H9 (cell line): ENCODE data around the gene ESPNL. TPM values are rescaled to one million over a fixed set of nuclear protein-coding genes. Genes with fewer than 3 reads are reported as not detected.
A peak's percentile ranks its signal among the peaks of the same experiment; 100 is the strongest.
"Not testable (repeated sequence)": the region's sequence is repeated elsewhere in the genome, so short reads cannot be mapped to it uniquely, and the experiment has no call there.

Experiments
- DNase-seq: peaks from one replicate; pipeline ENCODE4 v3.0.0-alpha.2; 2017
- H2AFZ ChIP-seq: one replicate; pipeline ENCODE4 v1.6.1; 2013; ENCODE audit warnings: mild to moderate bottlenecking, low read length, control low read depth, moderate library complexity
- H2AK5ac ChIP-seq: 2 replicates; pipeline ENCODE4 v1.6.1; 2013; ENCODE audit warnings: low read length, control low read depth, mixed read lengths; ENCODE audit not compliant: insufficient read length
- H2BK120ac ChIP-seq: one replicate; pipeline ENCODE4 v1.6.1; 2013; ENCODE audit warnings: low read depth, mild to moderate bottlenecking, low read length, control low read depth, inconsistent platforms; ENCODE audit not compliant: poor library complexity, severe bottlenecking
- H2BK12ac ChIP-seq: 2 replicates; pipeline ENCODE4 v1.6.1; 2013; ENCODE audit warnings: low read length, control low read depth, mixed read lengths, low read depth; ENCODE audit not compliant: insufficient read length
- H2BK15ac ChIP-seq: 2 replicates; pipeline ENCODE4 v1.6.1; 2013; ENCODE audit warnings: low read depth, low read length, control low read depth
- H2BK20ac ChIP-seq: one replicate; pipeline ENCODE4 v1.6.1; 2013; ENCODE audit warnings: low read depth, mild to moderate bottlenecking, low read length, control low read depth, inconsistent platforms; ENCODE audit not compliant: poor library complexity, severe bottlenecking
- H2BK5ac ChIP-seq: 2 replicates; pipeline ENCODE4 v1.6.1; 2013; ENCODE audit warnings: low read length, control low read depth, mixed read lengths; ENCODE audit not compliant: insufficient read length
- H3K14ac ChIP-seq: 2 replicates; pipeline ENCODE4 v1.6.1; 2013; ENCODE audit warnings: low read length, control low read depth; ENCODE audit not compliant: insufficient read depth
- H3K18ac ChIP-seq: 2 replicates; pipeline ENCODE4 v1.6.1; 2013; ENCODE audit warnings: low read depth, mild to moderate bottlenecking, mixed read lengths, low read length, control low read depth; ENCODE audit not compliant: insufficient read length
- H3K23ac ChIP-seq: 2 replicates; pipeline ENCODE4 v1.6.1; 2013; ENCODE audit warnings: low read length, control low read depth, mixed read lengths, low read depth; ENCODE audit not compliant: insufficient read length
- H3K23me2 ChIP-seq: 2 replicates; pipeline ENCODE4 v1.6.1; 2013; ENCODE audit warnings: low read depth, mild to moderate bottlenecking, mixed read lengths, low read length, control low read depth; ENCODE audit not compliant: insufficient read length, poor library complexity, severe bottlenecking
- H3K27ac ChIP-seq: 2 replicates; pipeline ENCODE4 v1.5.1; 2013; ENCODE audit warnings: low read length, control low read depth, mixed read lengths, low read depth; ENCODE audit not compliant: insufficient read length
- H3K27me3 ChIP-seq: 2 replicates; pipeline ENCODE4 v1.6.1; 2013; ENCODE audit warnings: low read length, control low read depth, inconsistent platforms; ENCODE audit not compliant: insufficient read depth
- H3K4ac ChIP-seq: 2 replicates; pipeline ENCODE4 v1.6.1; 2013; ENCODE audit warnings: low read depth, mild to moderate bottlenecking, control low read depth, inconsistent platforms, low read length, moderate library complexity
- H3K4me1 ChIP-seq: 2 replicates; pipeline ENCODE4 v1.6.1; 2013; ENCODE audit warnings: low read length, control low read depth, inconsistent platforms; ENCODE audit not compliant: insufficient read depth
- H3K4me2 ChIP-seq: 2 replicates; pipeline ENCODE4 v1.6.1; 2013; ENCODE audit warnings: low read length, control low read depth, mixed read lengths; ENCODE audit not compliant: insufficient read length, insufficient read depth
- H3K56ac ChIP-seq: 2 replicates; pipeline ENCODE4 v1.6.1; 2013; ENCODE audit warnings: low read depth, mild to moderate bottlenecking, mixed read lengths, low read length, control low read depth; ENCODE audit not compliant: insufficient read length
- H3K79me1 ChIP-seq: 2 replicates; pipeline ENCODE4 v1.6.1; 2013; ENCODE audit warnings: low read depth, mild to moderate bottlenecking, moderate library complexity, low read length, control low read depth, inconsistent platforms; ENCODE audit not compliant: insufficient read depth, poor library complexity, severe bottlenecking
- H3K79me2 ChIP-seq: 2 replicates; pipeline ENCODE4 v1.6.1; 2013; ENCODE audit warnings: low read length, control low read depth, inconsistent platforms; ENCODE audit not compliant: insufficient read depth
- H3K9ac ChIP-seq: 2 replicates; pipeline ENCODE4 v1.6.1; 2013; ENCODE audit warnings: low read length, control low read depth, mixed read lengths; ENCODE audit not compliant: insufficient read length; ENCODE audit errors: extremely low read depth
- H3K9me3 ChIP-seq: one replicate; pipeline ENCODE4 v1.6.1; 2013; ENCODE audit warnings: low read depth, low read length, inconsistent platforms; ENCODE audit not compliant: control insufficient read depth
- H3T11ph ChIP-seq: one replicate; pipeline ENCODE4 v1.6.1; 2013; ENCODE audit warnings: mild to moderate bottlenecking, low read length, control low read depth, inconsistent platforms
- H4K20me1 ChIP-seq: one replicate; pipeline ENCODE4 v1.6.1; 2013; ENCODE audit not compliant: control insufficient read depth, insufficient read length, insufficient read depth
- H4K5ac ChIP-seq: 2 replicates; pipeline ENCODE4 v1.6.1; 2013; ENCODE audit warnings: low read depth, mild to moderate bottlenecking, mixed read lengths, low read length, control low read depth; ENCODE audit not compliant: insufficient read length
- H4K8ac ChIP-seq: replicated peaks from 2 replicates; pipeline ENCODE4 v1.6.1; 2013; ENCODE audit warnings: low read length, control low read depth, mixed read lengths, low read depth; ENCODE audit not compliant: insufficient read length
- H4K91ac ChIP-seq: 2 replicates; pipeline ENCODE4 v1.6.1; 2013; ENCODE audit warnings: low read depth, mild to moderate bottlenecking, moderate library complexity, mixed read lengths, low read length, control low read depth; ENCODE audit not compliant: insufficient read length
- H3K27ac Mint-ChIP-seq, 3 experiments: 2 replicates in 2 of 3; 3 replicates in 1 of 3; pipeline ENCODE4 v1.8.0; 2020 to 2021; ENCODE audit warnings: mixed read lengths in 3 of 3, mild to moderate bottlenecking in 1 of 3, moderate library complexity in 1 of 3
- H3K27me3 Mint-ChIP-seq: 2 replicates; pipeline ENCODE4 v1.8.0; 2021; ENCODE audit warnings: low read depth, mild to moderate bottlenecking, moderate library complexity, mixed read lengths
- H3K36me3 Mint-ChIP-seq, 3 experiments: 2 replicates in 2 of 3; 3 replicates in 1 of 3; pipeline ENCODE4 v1.8.0; 2020 to 2021; ENCODE audit warnings: low read depth in 3 of 3, mixed read lengths in 3 of 3; ENCODE audit not compliant: insufficient read depth in 1 of 3
- H3K4me1 Mint-ChIP-seq, 2 experiments: 2 replicates each; pipeline ENCODE4 v1.8.0; 2020; ENCODE audit warnings: mixed read lengths in 2 of 2
- H3K4me3 Mint-ChIP-seq, 2 experiments: 2 replicates in 1 of 2; 3 replicates in 1 of 2; pipeline ENCODE4 v1.8.0; 2020 to 2021; ENCODE audit warnings: mild to moderate bottlenecking in 2 of 2, mixed read lengths in 2 of 2, moderate library complexity in 1 of 2
- H3K9me3 Mint-ChIP-seq, 2 experiments: 2 replicates in 1 of 2; 3 replicates in 1 of 2; pipeline ENCODE4 v1.8.0; 2020; ENCODE audit warnings: mild to moderate bottlenecking in 2 of 2, mixed read lengths in 2 of 2, moderate library complexity in 1 of 2
- CTCF ChIP-seq: fragments of 200-600 bp; sonication (generic); conservative IDR thresholded peaks from 3 replicates; pipeline ENCODE4 v1.8.0; 2021; ENCODE audit warnings: antibody characterized with exemption, mild to moderate bottlenecking
- WGBS: extraction: QIAGEN DNeasy Blood & Tissue Kit; methylation state at CpG from one replicate; pipeline ENCODE4 v1.1.7; 2013; ENCODE audit warnings: missing lambda C conversion rate, low lambda C conversion rate, mixed read lengths; ENCODE audit not compliant: insufficient read length; ENCODE audit errors: extremely low coverage; 5-methylcytosine and 5-hydroxymethylcytosine counted together
- total RNA-seq: library from RNA; stranded (reverse); gene quantifications from 2 replicates; pipeline ENCODE4 v1.2.1, GENCODE V29; 2021

The ESPNL gene
- total RNA-seq, 1 experiment from 2014 or later: 0.17 TPM

DNA sequence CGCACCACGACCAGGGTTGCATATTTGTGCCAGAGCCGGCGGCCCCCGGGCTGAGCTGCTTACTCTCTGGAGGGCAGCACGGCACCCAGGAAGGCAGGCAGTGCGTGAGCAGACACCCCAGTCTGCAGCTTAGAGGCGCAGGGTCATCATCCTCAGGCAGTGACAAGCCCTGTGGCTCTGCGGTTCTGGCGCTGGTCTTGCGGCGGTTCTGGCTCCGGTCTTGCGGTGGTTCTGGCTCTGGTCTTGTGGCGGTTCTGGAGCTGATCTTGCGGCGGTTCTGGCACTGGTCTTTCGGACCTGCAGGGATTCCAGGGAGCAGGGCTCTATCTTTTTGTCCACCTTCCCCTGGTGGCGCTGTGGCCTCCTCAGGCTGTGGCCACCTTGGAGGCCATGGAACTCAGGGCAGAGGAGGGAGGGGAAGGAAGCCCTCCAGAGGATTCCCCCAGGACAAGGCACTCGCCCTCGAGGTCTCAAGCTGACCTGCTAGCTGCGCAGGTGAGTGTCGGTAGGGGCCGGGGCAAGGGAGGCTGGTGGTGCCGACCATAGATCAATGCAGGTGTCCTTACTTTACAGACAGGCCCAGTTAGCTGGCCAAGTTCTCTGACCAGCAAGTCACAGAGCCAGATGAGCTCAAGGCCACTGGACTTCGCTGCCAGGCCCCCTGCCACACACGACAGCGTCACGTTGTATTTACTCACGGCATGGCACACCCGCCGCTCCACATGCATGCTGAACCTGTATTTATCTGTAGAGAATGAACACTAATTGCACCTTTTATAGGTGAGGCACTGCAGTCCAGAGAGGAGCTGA, 14.9 kb downstream of the ESPNL start:
- Mint-ChIP-seq H3K4me3 (no peak overlapping the region), H3K36me3 (peaks cover 0 to 9% (median 0%) of the 10 kb centered on the region in 3 experiments; a peak in 3 of 7 replicates)

GRCh38 chr2:238115709-238116108, 15.6 kb downstream of the ESPNL start:
- H3K4me1 ChIP-seq, H2BK20ac ChIP-seq, H3K4me1 Mint-ChIP-seq, H4K20me1 ChIP-seq, H3K4me3 Mint-ChIP-seq, H3K27ac Mint-ChIP-seq, H3K79me1 ChIP-seq, H3K79me2 ChIP-seq, H2AK5ac ChIP-seq, H3K9ac ChIP-seq, H2BK120ac ChIP-seq, H3K36me3 Mint-ChIP-seq, H2BK12ac ChIP-seq, DNase-seq, H3K23me2 ChIP-seq, H3K4ac ChIP-seq, H2BK5ac ChIP-seq, H3K9me3 ChIP-seq, H3K56ac ChIP-seq, H4K5ac ChIP-seq, H3K4me2 ChIP-seq, H4K91ac ChIP-seq, H3T11ph ChIP-seq, H3K27ac ChIP-seq, H2BK15ac ChIP-seq, H2AFZ ChIP-seq, H4K8ac ChIP-seq, H3K27me3 ChIP-seq, H3K14ac ChIP-seq, H3K23ac ChIP-seq, H3K18ac ChIP-seq: not testable (repeated sequence)
- peaks cover 15 to 26% of the 10 kb centered on the region in 2 experiments for H3K9me3 Mint-ChIP-seq
- H3K27me3 Mint-ChIP-seq: peaks cover 12% of the 10 kb centered on the region
- WGBS: no CpG with 5 or more reads among the region's 12 CpGs

More for the DNA sequence above, 14.9 kb downstream of the ESPNL start:
- Histone ChIP-seq H3K23me2 (peaks cover 5% of the 10 kb centered on the region), H4K8ac (no peak overlapping the region), H2BK20ac (no peak overlapping the region), H3K56ac (no peak overlapping the region), H3K27me3 (no peaks in the 10 kb centered on the region), H4K20me1 (no peaks in the 10 kb centered on the region), H3K27ac (no peak overlapping the region), H4K91ac (no peak overlapping the region), H2AK5ac (no peak overlapping the region), H3K18ac (no peak overlapping the region), H3T11ph (no peak overlapping the region), H4K5ac (no peak overlapping the region), H3K9me3 (no peaks in the 10 kb centered on the region), H3K4me1 (no peaks in the 10 kb centered on the region), H2BK120ac (no peak overlapping the region), H3K79me1 (no peaks in the 10 kb centered on the region), H3K9ac (no peak overlapping the region), H3K4me2 (no peak overlapping the region), H3K23ac (no peak overlapping the region), H2BK12ac (no peak overlapping the region), H3K79me2 (no peaks in the 10 kb centered on the region), H2BK5ac (no peak overlapping the region), H2AFZ (no peak overlapping the region), H2BK15ac (no peak overlapping the region), H3K4ac (no peak overlapping the region), H3K14ac (no peak overlapping the region)
- H3K27me3 Mint-ChIP-seq: peaks cover 12% of the 10 kb centered on the region
- H3K27ac Mint-ChIP-seq: peak overlapping the region in 1 of 3 experiments; percentile 63; a peak in 1 of 7 replicates
- H3K4me1 Mint-ChIP-seq: no peaks in the 10 kb centered on the region; a peak in 1 of 4 replicates
- no peak for TF ChIP-seq CTCF
- DNase-seq: no peak
- no CpG with 5 or more reads among the region's 32 CpGs for WGBS
- H3K9me3 Mint-ChIP-seq: peaks cover 15 to 26% of the 10 kb centered on the region in 2 experiments
